AG09309 (cell line): ENCODE data around the gene ARL14EPL.

Experiments used
- DNase-seq: peaks from one replicate; pipeline ENCODE4 v3.0.0-alpha.2; 2010; ENCODE audit warnings: low read depth
- H3K4me3 ChIP-seq: 2 replicates; pipeline ENCODE4 v1.5.1; 2011; ENCODE audit warnings: mild to moderate bottlenecking, low read depth, low read length, moderate library complexity; ENCODE audit not compliant: control insufficient read depth
- TF ChIP-seq, protein P1 (sequence below): IDR thresholded peaks from 2 replicates; pipeline ENCODE4 v1.5.1; 2011; ENCODE audit warnings: mild to moderate bottlenecking, low read depth, low read length, inconsistent platforms; ENCODE audit not compliant: insufficient read depth, control insufficient read depth; ENCODE audit errors: missing control alignments

The ARL14EPL gene

DNA sequence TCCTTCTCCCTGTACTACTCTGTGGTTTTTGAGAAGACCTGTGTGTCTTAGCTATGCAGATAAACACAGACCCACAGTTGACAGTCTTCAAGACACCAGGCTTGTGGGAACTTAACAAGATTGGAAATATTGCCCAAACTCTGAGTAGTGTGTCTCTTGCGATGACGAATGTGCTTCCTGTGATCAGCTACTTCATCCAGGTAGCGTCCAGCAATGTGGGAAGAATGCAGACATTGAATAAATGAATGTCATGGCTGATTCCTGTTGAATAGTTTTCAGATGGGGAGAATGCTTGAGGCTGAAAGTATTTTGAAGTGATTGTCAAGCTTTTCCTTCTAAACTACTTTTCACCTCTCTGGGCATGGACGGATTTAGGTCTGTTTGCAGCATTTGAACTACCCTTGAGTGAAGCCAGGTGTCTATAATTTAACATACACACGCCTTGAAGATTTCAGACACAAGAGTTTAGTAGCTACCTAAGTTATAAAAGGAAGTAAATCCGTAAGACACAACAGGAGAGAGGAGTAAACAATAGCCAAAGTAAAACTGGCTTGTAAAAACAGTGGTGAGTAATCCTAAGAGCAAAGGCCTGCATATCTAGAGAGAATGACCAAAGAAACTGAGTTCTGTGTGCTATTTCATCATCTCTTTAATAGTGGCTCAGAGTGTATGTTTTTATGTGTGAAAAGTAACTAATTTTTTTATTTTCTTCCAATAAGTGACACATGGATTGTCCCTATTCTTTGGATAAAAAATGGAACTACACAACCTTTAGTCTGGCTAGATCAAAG, 30.0 kb upstream of the ARL14EPL start:
- no peak for DNase-seq
- H3K4me3 ChIP-seq = no peak overlapping the region
- TF ChIP-seq, protein P1, sequence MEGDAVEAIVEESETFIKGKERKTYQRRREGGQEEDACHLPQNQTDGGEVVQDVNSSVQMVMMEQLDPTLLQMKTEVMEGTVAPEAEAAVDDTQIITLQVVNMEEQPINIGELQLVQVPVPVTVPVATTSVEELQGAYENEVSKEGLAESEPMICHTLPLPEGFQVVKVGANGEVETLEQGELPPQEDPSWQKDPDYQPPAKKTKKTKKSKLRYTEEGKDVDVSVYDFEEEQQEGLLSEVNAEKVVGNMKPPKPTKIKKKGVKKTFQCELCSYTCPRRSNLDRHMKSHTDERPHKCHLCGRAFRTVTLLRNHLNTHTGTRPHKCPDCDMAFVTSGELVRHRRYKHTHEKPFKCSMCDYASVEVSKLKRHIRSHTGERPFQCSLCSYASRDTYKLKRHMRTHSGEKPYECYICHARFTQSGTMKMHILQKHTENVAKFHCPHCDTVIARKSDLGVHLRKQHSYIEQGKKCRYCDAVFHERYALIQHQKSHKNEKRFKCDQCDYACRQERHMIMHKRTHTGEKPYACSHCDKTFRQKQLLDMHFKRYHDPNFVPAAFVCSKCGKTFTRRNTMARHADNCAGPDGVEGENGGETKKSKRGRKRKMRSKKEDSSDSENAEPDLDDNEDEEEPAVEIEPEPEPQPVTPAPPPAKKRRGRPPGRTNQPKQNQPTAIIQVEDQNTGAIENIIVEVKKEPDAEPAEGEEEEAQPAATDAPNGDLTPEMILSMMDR = no peak

DNA sequence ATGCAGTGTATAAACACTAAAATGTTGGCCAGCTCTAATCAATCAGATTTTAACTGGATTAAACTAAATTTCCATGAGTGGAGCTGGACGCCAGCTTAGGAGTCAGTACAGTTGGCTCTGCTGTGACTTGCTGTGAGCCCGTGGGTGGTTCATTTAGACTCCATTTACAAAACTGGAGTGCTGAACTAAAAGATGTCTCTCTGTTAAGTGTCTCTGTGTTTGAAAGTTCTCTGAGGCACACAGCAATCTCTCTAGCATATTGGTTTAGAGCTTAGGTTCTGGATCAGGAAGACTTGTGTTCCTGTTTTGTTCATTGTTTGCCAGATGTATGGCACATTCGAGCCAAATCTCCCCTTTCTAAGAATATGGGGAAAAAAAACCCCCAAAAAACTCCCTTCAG, 28.0 kb upstream of the ARL14EPL start:
- no peak overlapping the region for H3K4me3 ChIP-seq
- DNase-seq = no peak
- TF ChIP-seq, protein P1 = no peak

DNA sequence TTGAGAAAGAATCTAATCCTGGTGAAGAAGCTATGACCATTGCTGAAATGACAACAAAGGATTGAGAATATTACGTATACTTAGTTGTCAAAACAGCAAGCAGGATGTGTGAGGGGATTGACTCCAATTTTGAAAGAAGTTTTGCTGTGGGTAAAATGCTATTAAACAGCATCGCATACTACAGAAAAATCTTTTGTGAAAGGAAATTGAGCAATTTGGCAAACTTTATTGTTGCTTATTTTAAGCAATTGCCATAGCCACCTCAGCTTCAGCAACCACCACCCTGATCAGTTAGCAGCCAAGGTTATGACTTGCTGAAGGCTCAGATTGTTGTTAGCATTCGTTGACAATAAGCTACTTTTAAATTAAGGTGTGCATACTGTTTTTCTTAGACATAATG, 22.5 kb upstream of the ARL14EPL start:
- H3K4me3 ChIP-seq = no peak overlapping the region
- TF ChIP-seq, protein P1 = no peak
- DNase-seq = no peak

DNA sequence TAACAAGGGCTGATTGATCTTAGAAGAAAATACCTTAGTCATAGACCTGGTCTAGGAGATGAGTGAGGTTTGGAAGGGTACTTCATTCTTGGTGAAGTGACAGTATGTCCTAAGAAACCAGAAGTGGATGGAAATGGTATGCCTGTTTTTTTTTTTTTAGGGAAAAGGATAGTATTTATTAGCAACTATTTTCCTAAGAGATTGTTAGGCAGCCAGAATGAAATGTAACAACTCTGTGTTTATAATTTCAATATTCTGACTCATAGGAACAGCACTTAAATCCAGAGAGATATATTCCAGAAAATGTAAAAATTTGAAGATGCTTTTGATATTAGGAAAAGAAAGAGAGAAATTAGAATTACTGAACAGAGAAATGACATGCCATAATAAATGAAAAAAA, 21.2 kb upstream of the ARL14EPL start:
- DNase-seq = no peak

DNA sequence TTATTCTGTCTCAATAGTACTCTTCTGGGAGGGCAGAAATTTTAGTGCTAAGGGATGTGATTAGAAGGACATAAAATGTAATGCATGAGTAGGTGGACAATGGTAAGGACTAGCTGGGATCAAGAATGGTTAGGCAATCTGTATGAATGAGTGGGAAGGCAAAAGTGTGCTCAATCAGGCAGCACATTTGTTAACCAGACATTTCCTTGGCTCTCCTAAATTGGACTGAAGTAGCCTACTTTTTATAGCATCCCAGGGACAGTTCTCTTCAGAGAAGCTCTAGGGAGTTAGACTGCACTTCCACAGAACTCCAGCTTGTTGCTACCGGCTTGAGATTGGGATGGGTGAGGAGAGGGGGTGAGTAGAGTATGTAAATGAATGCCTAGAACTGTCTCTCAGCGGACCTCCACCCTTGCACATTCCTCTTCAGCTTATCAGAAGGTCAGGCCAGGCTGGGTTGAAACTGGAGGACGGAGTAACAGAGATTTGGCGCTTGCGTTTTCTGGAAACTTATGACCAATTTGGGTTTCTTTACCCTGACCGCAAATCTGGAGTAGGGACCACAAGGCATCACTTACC, 19.0 kb upstream of the ARL14EPL start:
- DNase-seq = no peak
- no peak overlapping the region for H3K4me3 ChIP-seq
- TF ChIP-seq, protein P1 = no peak

More for the DNA sequence above, 21.2 kb upstream of the ARL14EPL start:
- no peak overlapping the region for H3K4me3 ChIP-seq
- TF ChIP-seq, protein P1 = no peak

DNA sequence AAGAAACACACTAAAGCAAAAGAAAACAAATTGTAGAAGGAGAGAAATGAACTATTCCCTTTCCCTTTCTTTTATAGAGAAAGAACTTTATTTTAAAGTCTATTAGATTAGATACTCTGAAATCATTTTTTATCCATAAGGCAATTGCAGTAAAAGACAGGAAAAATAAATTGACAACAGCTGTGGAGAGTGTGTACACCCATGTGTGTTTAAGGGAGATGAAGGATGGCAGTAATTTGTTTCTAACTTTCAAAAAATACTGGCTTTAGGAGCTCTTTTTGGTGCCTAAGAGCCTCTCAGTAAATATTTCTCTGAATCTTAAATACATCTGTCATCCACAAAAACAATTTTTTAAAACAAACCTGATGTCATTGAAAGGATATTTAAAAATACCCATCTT, 18.3 kb upstream of the ARL14EPL start:
- no peak for DNase-seq
- H3K4me3 ChIP-seq = no peak overlapping the region
- TF ChIP-seq, protein P1 = no peak
